Fibroblast of pulmonary artery (primary cell): Measurements from ENCODE around the gene OTUD6A.

Source experiments
- DNase-seq: peaks from one replicate; pipeline ENCODE4 v3.0.0-alpha.2; 2010; ENCODE audit warnings: low read depth
- H3K4me3 ChIP-seq: replicated peaks from 2 replicates; pipeline ENCODE4 v1.5.1; 2011; ENCODE audit warnings: low read depth, mild to moderate bottlenecking, control low read depth, low read length, moderate library complexity
- CTCF ChIP-seq: IDR thresholded peaks from 2 replicates; pipeline ENCODE4 v1.5.1; 2011; ENCODE audit warnings: mild to moderate bottlenecking, control low read depth, low read length, inconsistent platforms; ENCODE audit errors: missing control alignments

The OTUD6A gene

GRCh38 chrX:70044541-70045245 is 17.6 kb upstream of the OTUD6A start:
- peak; percentile 41 for DNase-seq
- no peak for TF ChIP-seq CTCF
- no peak overlapping the region for H3K4me3 ChIP-seq

GRCh38 chrX:70046978-70047377 is 15.3 kb upstream of the OTUD6A start:
- peak; percentile 84 for DNase-seq
- no peak overlapping the region for H3K4me3 ChIP-seq
- TF ChIP-seq CTCF, result no peak

GRCh38 chrX:70049406-70049805 is 12.9 kb upstream of the OTUD6A start:
- no peak for TF ChIP-seq CTCF
- no peak for DNase-seq

GRCh38 chrX:70049925-70050324 is 12.3 kb upstream of the OTUD6A start, which contains the start of gene AWAT2:
Gene AWAT2 (minus strand): TSS chrX:70049938. CDS start chrX:70049932, 6 bp downstream.
- no peak within 1 kb of the TSS for H3K4me3 ChIP-seq
- no peak for TF ChIP-seq CTCF
- peak; percentile 6 for DNase-seq

More at GRCh38 chrX:70049406-70049805, 12.9 kb upstream of the OTUD6A start:
- no peak overlapping the region for H3K4me3 ChIP-seq

- H3K4me3 ChIP-seq, result no peak overlapping the region
- no peak for TF ChIP-seq CTCF
- DNase-seq, result peak; percentile 4
These were observed 9.2 kb upstream of the OTUD6A start for GRCh38 chrX:70052895-70053615.

GRCh38 chrX:70054391-70054790 is 7.9 kb upstream of the OTUD6A start:
- no peak for TF ChIP-seq CTCF
- DNase-seq, result no peak
- no peak overlapping the region for H3K4me3 ChIP-seq
